ENCODE results near the gene GGCX. TPM values are rescaled to one million over a fixed set of nuclear protein-coding genes. Genes with fewer than 3 reads are reported as not detected.

The GGCX gene
- total RNA-seq, 4 donors from 2014 or later, result 15.8 to 37.1 (median 25.8) TPM

DNA sequence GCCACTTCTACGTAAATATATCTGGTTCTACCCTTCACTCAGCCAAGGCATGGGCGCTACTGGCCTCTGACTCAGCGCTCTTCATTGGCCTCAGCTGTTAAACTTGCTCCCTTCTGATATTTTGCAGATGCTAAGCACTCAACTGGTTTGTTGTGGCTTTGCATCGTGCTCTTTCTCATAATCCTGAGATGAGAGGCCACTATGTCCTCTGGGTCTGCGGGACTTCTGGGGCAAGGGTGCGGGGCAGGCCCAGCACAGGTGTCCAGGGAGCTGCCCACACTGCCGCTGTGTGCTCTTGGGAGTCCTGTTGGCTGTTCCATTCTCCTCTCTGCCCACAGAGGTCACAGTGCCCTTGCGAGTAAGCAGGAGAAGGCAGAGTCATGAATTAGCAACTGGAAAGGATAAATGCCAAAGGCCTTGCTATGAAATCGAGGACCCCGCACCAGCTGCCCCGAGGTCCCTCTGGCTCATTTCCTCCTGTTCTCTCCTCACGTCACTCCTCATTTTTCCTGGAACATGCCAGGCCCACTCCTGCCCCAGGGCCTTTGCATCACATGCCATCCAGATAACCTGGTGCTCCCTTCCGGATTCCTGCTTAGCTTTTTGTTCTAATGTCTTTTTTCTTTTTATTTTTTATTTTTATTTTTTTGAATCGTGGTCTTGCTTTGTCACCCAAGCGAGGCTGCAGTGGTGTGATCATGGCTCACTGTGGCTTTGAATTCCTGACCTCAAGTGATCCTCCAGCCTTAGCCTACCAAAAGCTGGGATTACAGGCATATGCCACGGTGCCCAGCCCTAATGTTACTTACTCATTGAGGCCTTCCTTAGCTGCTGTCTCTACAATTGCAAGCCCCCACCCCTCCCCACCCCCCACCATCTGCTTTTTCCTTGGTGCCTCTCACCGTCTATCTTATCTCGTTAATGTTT, 57.2 kb downstream of the GGCX start:
- intact Hi-C loops (cut with DNase I; ENCODE audit: low total_unique reads), result no loop called here
- no peak for TF ChIP-seq POLR2A (IDR thresholded peaks at IDR 0.05)
- TF ChIP-seq, protein P1, sequence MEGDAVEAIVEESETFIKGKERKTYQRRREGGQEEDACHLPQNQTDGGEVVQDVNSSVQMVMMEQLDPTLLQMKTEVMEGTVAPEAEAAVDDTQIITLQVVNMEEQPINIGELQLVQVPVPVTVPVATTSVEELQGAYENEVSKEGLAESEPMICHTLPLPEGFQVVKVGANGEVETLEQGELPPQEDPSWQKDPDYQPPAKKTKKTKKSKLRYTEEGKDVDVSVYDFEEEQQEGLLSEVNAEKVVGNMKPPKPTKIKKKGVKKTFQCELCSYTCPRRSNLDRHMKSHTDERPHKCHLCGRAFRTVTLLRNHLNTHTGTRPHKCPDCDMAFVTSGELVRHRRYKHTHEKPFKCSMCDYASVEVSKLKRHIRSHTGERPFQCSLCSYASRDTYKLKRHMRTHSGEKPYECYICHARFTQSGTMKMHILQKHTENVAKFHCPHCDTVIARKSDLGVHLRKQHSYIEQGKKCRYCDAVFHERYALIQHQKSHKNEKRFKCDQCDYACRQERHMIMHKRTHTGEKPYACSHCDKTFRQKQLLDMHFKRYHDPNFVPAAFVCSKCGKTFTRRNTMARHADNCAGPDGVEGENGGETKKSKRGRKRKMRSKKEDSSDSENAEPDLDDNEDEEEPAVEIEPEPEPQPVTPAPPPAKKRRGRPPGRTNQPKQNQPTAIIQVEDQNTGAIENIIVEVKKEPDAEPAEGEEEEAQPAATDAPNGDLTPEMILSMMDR (IDR thresholded peaks at IDR 0.05), result no peak
- DNase-seq (ENCODE audit: low spot score in 2 of 2), result peak in 1 of 2 donors; percentile 72
- 52 to 56% methylated on average over 18 of the region's 18 CpGs for WGBS, 2 donors
- H3K4me3 ChIP-seq (ENCODE audit: low read depth, poor library complexity, severe bottlenecking), result no peak overlapping the region

DNA sequence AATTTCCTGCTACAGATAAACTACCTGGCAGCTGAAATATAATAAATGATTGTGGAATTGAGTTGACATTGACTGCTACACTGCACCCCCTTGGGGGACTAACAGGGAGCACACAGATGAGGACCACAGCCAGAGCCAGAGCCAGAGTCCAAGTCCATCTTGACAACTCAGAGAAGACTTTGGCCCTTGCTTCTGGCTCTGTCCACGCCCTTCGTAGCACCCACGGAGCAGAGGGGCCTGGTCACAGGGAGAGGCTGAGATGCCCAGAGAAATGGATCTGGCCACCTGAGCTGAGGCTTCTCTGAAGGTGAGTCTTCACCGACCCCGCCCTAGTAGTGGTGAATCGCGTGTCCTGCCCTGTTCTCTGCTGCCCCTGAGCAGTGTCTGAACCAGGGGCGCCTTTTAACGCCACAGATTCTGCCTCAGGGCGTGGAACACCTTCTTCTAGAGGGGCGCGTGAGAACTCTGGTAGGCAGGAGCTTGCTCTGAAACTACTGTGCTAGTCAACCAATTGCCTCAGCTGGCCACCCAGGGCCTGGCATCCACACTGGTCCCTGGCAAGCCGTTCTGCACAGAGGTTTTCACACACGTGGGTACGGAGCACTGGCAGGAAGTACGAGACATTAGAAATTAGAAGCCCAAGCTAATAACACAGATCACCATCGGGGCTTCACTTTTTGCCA, 58.0 kb downstream of the GGCX start:
- intact Hi-C loops (cut with DNase I; ENCODE audit: low total_unique reads), result no loop called here
- WGBS, 2 donors, result 55 to 58% methylated on average over 17 of the region's 17 CpGs
- H3K4me3 ChIP-seq (ENCODE audit: low read depth, poor library complexity, severe bottlenecking), result no peak overlapping the region
- peak in 1 of 2 donors; percentile 86 for DNase-seq (ENCODE audit: low spot score in 2 of 2)
- TF ChIP-seq, protein P1 (IDR thresholded peaks at IDR 0.05), result no peak
- TF ChIP-seq POLR2A (IDR thresholded peaks at IDR 0.05), result no peak

DNA sequence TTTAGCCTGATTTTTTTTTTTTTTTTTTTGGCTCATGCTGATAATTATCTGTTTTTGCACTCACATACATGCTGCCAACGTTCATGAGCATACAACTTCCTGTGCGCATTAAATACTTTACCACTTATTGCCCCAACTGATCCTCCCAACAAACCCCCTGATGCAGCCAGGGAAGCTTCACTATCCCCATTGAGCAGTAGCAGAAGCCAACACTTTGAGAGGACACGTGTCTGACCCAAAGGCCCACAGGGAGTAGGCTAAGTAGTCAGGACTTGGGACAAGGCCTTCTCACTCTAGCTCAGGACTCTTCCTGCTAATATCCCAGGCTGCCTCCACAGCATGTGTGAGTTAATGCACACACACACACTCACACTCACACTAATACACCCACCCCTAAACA, 58.6 kb downstream of the GGCX start:
- 63 to 65% methylated on average over 3 of the region's 3 CpGs for WGBS, 2 donors
- intact Hi-C loops (cut with DNase I; ENCODE audit: low total_unique reads), result no loop called here
- no peak overlapping the region for H3K4me3 ChIP-seq (ENCODE audit: low read depth, poor library complexity, severe bottlenecking)
- DNase-seq (ENCODE audit: low spot score in 2 of 2), result peak in 1 of 2 donors; percentile 13
- TF ChIP-seq, protein P1 (IDR thresholded peaks at IDR 0.05), result no peak
- TF ChIP-seq POLR2A (IDR thresholded peaks at IDR 0.05), result no peak

DNA sequence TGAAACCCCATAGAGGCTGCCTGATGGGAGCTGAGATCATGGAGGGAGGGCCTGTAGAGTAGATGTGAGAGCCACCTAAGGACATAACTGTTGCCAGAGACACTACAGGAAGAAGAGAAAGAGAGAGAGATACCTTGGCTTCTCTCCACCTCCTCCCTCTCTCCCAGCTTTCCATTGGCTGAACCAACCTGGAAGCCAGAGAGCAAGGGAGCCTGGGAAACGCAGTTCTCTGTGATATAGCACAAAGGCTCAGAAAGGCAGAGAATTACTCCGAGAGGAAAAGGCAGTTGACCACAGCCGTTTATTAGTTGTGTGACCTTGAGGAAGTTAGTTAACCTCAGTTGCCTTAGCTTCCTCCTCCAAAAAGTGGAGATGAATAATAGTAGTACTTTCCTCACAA, 60.0 kb downstream of the GGCX start:
- intact Hi-C loops (cut with DNase I; ENCODE audit: low total_unique reads), result no loop called here
- H3K4me3 ChIP-seq (ENCODE audit: low read depth, poor library complexity, severe bottlenecking), result no peak overlapping the region
- DNase-seq (ENCODE audit: low spot score in 2 of 2), result peak in 1 of 2 donors; percentile 32
- 68 to 81% methylated on average over 3 of the region's 3 CpGs for WGBS, 2 donors
- no peak for TF ChIP-seq POLR2A (IDR thresholded peaks at IDR 0.05)
- TF ChIP-seq, protein P1 (IDR thresholded peaks at IDR 0.05), result no peak

DNA sequence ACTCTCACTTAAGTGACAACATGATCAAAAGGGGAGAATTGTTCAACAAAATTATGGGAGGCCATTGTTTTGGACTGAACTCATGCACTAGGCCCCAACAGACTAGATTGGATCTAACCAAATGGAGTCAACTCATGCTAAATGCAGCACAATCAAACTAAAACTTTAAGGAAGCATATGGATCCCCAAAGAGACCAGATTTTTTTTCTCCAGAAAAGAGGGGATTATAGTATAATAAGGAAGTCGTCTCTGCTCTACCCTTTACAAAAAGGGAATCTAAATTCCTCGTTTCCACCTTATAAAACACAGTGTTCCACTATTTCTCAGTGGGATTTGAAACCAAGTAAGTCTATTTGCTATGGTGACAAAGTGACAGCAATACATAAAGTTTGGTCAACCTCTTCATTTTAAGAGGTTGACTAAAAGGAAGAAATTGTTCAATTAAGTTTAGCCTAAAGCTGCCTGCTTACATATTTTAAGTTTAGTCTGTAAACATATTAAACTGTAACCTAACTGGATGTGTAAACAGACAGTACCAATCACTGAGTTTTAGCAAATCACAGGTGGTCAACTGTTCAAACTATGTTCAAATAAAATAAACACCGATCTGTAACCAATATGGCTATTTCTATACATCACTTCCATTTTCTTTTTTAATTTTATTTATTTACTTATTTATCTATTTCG, 63.2 kb downstream of the GGCX start:
- DNase-seq (ENCODE audit: low spot score in 2 of 2), result no peak
- H3K4me3 ChIP-seq (ENCODE audit: low read depth, poor library complexity, severe bottlenecking), result no peak overlapping the region
- TF ChIP-seq, protein P1 (IDR thresholded peaks at IDR 0.05), result no peak
- no peak for TF ChIP-seq POLR2A (IDR thresholded peaks at IDR 0.05)
- 88 to 94% methylated on average over 4 of the region's 4 CpGs for whole genome bisulfite sequencing, 2 donors
- intact Hi-C loops (cut with DNase I; ENCODE audit: low total_unique reads), result no loop called here
